Karpas-422 (cell line): ENCODE results near the gene SCAP. TPM values are rescaled to one million over a fixed set of nuclear protein-coding genes. Genes with fewer than 3 reads are reported as not detected.

Experiments
- DNase-seq: peaks from one replicate; pipeline ENCODE4 v3.0.0-alpha.2; 2015
- H2AFZ ChIP-seq: fragments of 200-600 bp; sonication (generic); 2 replicates; pipeline ENCODE4 v1.6.1; 2014; ENCODE audit warnings: antibody characterized with exemption, low read length, mixed read lengths
- H3K27ac ChIP-seq: fragments of 200-600 bp; sonication (generic); 2 replicates; pipeline ENCODE4 v1.5.1; 2014; ENCODE audit warnings: mild to moderate bottlenecking, low read length, moderate library complexity
- H3K27me3 ChIP-seq: fragments of 200-600 bp; sonication (generic); 2 replicates; pipeline ENCODE4 v1.6.1; 2014; ENCODE audit warnings: low read length, mixed read lengths
- H3K36me3 ChIP-seq: fragments of 200-600 bp; sonication (generic); 2 replicates; pipeline ENCODE4 v1.6.1; 2014; ENCODE audit warnings: low read length, mixed read lengths; ENCODE audit not compliant: insufficient read depth
- H3K4me1 ChIP-seq: fragments of 200-600 bp; sonication (generic); 2 replicates; pipeline ENCODE4 v1.6.1; 2014; ENCODE audit warnings: mild to moderate bottlenecking, low read length, mixed read lengths
- H3K4me2 ChIP-seq: fragments of 200-600 bp; sonication (generic); 2 replicates; pipeline ENCODE4 v1.6.1; 2014; ENCODE audit warnings: low read length, low read depth, mild to moderate bottlenecking; ENCODE audit not compliant: poor library complexity, severe bottlenecking
- H3K4me3 ChIP-seq: fragments of 200-600 bp; sonication (generic); 2 replicates; pipeline ENCODE4 v1.5.1; 2014; ENCODE audit warnings: mild to moderate bottlenecking, antibody characterized with exemption, low read length, mixed read lengths
- H3K79me2 ChIP-seq: fragments of 200-600 bp; sonication (generic); 2 replicates; pipeline ENCODE4 v1.6.1; 2014; ENCODE audit warnings: mild to moderate bottlenecking, low read length, mixed read lengths
- H3K9ac ChIP-seq: fragments of 200-600 bp; sonication (generic); 2 replicates; pipeline ENCODE4 v1.6.0; 2014; ENCODE audit warnings: low read length
- H3K9me2 ChIP-seq: fragments of 200-600 bp; sonication (generic), shearing (Covaris generic); replicated peaks from 2 replicates; pipeline ENCODE4 v1.6.0; 2014; ENCODE audit warnings: mild to moderate bottlenecking, low read length, moderate library complexity; ENCODE audit not compliant: insufficient read depth
- H3K9me3 ChIP-seq: fragments of 300-700, 200-600 bp; sonication (generic); 2 replicates; pipeline ENCODE4 v1.6.1; 2014; ENCODE audit warnings: low read length, mixed read lengths
- H4K20me1 ChIP-seq: fragments of 200-600 bp; sonication (generic); 2 replicates; pipeline ENCODE4 v1.6.1; 2014; ENCODE audit warnings: mild to moderate bottlenecking, antibody characterized with exemption, low read length, low read depth; ENCODE audit not compliant: insufficient read depth
- total RNA-seq: library from RNA; depleted of rRNA; stranded (reverse); fragments of >200 nt; shearing (Covaris generic); gene quantifications from 2 replicates; pipeline ENCODE4 v1.2.3, GENCODE V29; 2014; ENCODE audit warnings: low replicate concordance; rRNA removed

The SCAP gene
- 109 and 139 TPM in 2 replicates for total RNA-seq

GRCh38 chr3:47475570-47476329, at the start of gene SCAP:
Gene SCAP, minus strand, starts transcription at chr3:47475941. Its CDS starts 32,948 bp downstream, at chr3:47442993.
- Histone ChIP-seq H4K20me1 (peaks cover 12% of the 10 kb centered on the region; the same call in 1 of the 2 replicates), H3K27me3 (no peaks in the 10 kb centered on the region), H3K9me3 (no peaks in the 10 kb centered on the region), H3K36me3 (peaks cover 16% of the 10 kb centered on the region), H2AFZ (0 out of 2 replicates have a peak within 1 kb of the TSS, but pooled peaks have one; percentile 38), H3K79me2 (peaks cover 60% of the 10 kb centered on the region), H3K9ac (peak within 1 kb of the TSS; percentile 89), H3K4me3 (peak within 1 kb of the TSS; percentile 85), H3K27ac (peak within 1 kb of the TSS; percentile 87), H3K4me2 (peak within 1 kb of the TSS; percentile 77), H3K4me1 (peaks cover 32% of the 10 kb centered on the region), H3K9me2 (no peaks in the 10 kb centered on the region)
- DNase-seq = peak; percentile 96

- no peak overlapping the region for H2AFZ ChIP-seq
These were observed 47.8 kb upstream of the SCAP start for GRCh38 chr3:47523310-47524073.

GRCh38 chr3:47522082-47522987, 46.6 kb upstream of the SCAP start:
- H3K36me3 ChIP-seq = no peaks in the 10 kb centered on the region
- no peak overlapping the region for H3K4me2 ChIP-seq
- no peaks in the 10 kb centered on the region for H4K20me1 ChIP-seq
- H3K9me3 ChIP-seq = no peaks in the 10 kb centered on the region
- DNase-seq = peak; percentile 95
- H3K79me2 ChIP-seq = no peaks in the 10 kb centered on the region
- no peak overlapping the region for H3K27ac ChIP-seq
- H2AFZ ChIP-seq = peak overlapping the region; percentile 91
- H3K4me3 ChIP-seq = no peak overlapping the region
- H3K9me2 ChIP-seq = no peaks in the 10 kb centered on the region
- peak overlapping the region; percentile 17; the same call in 1 of the 2 replicates for H3K9ac ChIP-seq
- no peaks in the 10 kb centered on the region for H3K27me3 ChIP-seq
- H3K4me1 ChIP-seq = peaks cover 4% of the 10 kb centered on the region

More at GRCh38 chr3:47523310-47524073, 47.8 kb upstream of the SCAP start:
- no peaks in the 10 kb centered on the region for H3K79me2 ChIP-seq
- H4K20me1 ChIP-seq = no peaks in the 10 kb centered on the region
- H3K9ac ChIP-seq = no peak overlapping the region
- DNase-seq = no peak
- peaks cover 5% of the 10 kb centered on the region; the same call in 1 of the 2 replicates for H3K9me3 ChIP-seq
- no peaks in the 10 kb centered on the region for H3K27me3 ChIP-seq
- no peak overlapping the region for H3K27ac ChIP-seq
- no peaks in the 10 kb centered on the region for H3K9me2 ChIP-seq
- no peak overlapping the region for H3K4me2 ChIP-seq
- H3K4me3 ChIP-seq = no peak overlapping the region
- no peaks in the 10 kb centered on the region for H3K36me3 ChIP-seq
- H3K4me1 ChIP-seq = peaks cover 4% of the 10 kb centered on the region

GRCh38 chr3:47520756-47521155, 45.0 kb upstream of the SCAP start:
- Histone ChIP-seq H3K4me1 (peaks cover 8% of the 10 kb centered on the region), H3K9me3 (no peaks in the 10 kb centered on the region), H3K27ac (no peak overlapping the region), H3K4me3 (no peak overlapping the region), H3K4me2 (no peak overlapping the region), H3K79me2 (no peaks in the 10 kb centered on the region), H3K27me3 (no peaks in the 10 kb centered on the region), H2AFZ (no peak overlapping the region), H3K9me2 (no peaks in the 10 kb centered on the region), H3K9ac (no peak overlapping the region), H3K36me3 (no peaks in the 10 kb centered on the region), H4K20me1 (no peaks in the 10 kb centered on the region)
- DNase-seq = no peak

GRCh38 chr3:47517937-47518336, 42.2 kb upstream of the SCAP start:
- no peak for DNase-seq
- Histone ChIP-seq H4K20me1 (no peaks in the 10 kb centered on the region), H3K9me2 (no peaks in the 10 kb centered on the region), H3K4me1 (peaks cover 12% of the 10 kb centered on the region), H3K27me3 (no peaks in the 10 kb centered on the region), H3K27ac (no peak overlapping the region), H3K9me3 (no peaks in the 10 kb centered on the region), H3K9ac (no peak overlapping the region), H2AFZ (no peak overlapping the region), H3K36me3 (no peaks in the 10 kb centered on the region), H3K79me2 (peaks cover 3% of the 10 kb centered on the region), H3K4me2 (no peak overlapping the region), H3K4me3 (no peak overlapping the region)

- Histone ChIP-seq H3K9ac (no peak overlapping the region), H2AFZ (no peak overlapping the region), H3K36me3 (peaks cover 5% of the 10 kb centered on the region; the same call in 1 of the 2 replicates), H3K9me3 (no peaks in the 10 kb centered on the region), H3K4me2 (no peak overlapping the region), H3K4me3 (no peak overlapping the region), H4K20me1 (no peaks in the 10 kb centered on the region), H3K9me2 (no peaks in the 10 kb centered on the region), H3K27ac (no peak overlapping the region), H3K27me3 (no peaks in the 10 kb centered on the region), H3K79me2 (peaks cover 23% of the 10 kb centered on the region), H3K4me1 (peaks cover 22% of the 10 kb centered on the region)
- no peak for DNase-seq
These were observed 40.2 kb upstream of the SCAP start for GRCh38 chr3:47515864-47516319.

GRCh38 chr3:47515100-47515499, 39.4 kb upstream of the SCAP start:
- Histone ChIP-seq H3K4me2 (no peak overlapping the region), H3K27ac (no peak overlapping the region), H3K9me3 (no peaks in the 10 kb centered on the region), H4K20me1 (no peaks in the 10 kb centered on the region), H3K9me2 (no peaks in the 10 kb centered on the region), H3K27me3 (no peaks in the 10 kb centered on the region), H3K79me2 (peaks cover 31% of the 10 kb centered on the region), H3K4me3 (no peak overlapping the region), H3K36me3 (peaks cover 12% of the 10 kb centered on the region), H3K4me1 (peaks cover 22% of the 10 kb centered on the region), H2AFZ (no peak overlapping the region), H3K9ac (no peak overlapping the region)
- no peak for DNase-seq
